GM23338 (cell line): Measurements from ENCODE around the gene CACNA1B. TPM values are rescaled to one million over a fixed set of nuclear protein-coding genes. Genes with fewer than 3 reads are reported as not detected.

Source experiments
- ATAC-seq: fragments of 200-7000 bp; cut with Tn5 transposase; 3 replicates; pipeline ENCODE4 v1.9.1; 2020
- DNase-seq: peaks from one replicate; pipeline ENCODE4 v3.0.0-alpha.2; 2015; ENCODE audit warnings: low spot score
- H2AFZ ChIP-seq: fragments of 200-600 bp; sonication (generic); 2 replicates; pipeline ENCODE4 v1.8.0; 2016; ENCODE audit warnings: antibody characterized with exemption, mild to moderate bottlenecking, moderate library complexity
- H3F3A ChIP-seq: fragments of 200-600 bp; sonication (generic); replicated peaks from 2 replicates; pipeline ENCODE4 v1.8.0; 2017; ENCODE audit warnings: antibody characterized with exemption, mixed run types, low read depth
- H3K27ac ChIP-seq: fragments of 200-600 bp; sonication (generic); 2 replicates; pipeline ENCODE4 v1.6.1; 2016; ENCODE audit warnings: low read depth
- H3K27me3 ChIP-seq: fragments of 200-600 bp; sonication (generic); 2 replicates; pipeline ENCODE4 v1.8.0; 2016; ENCODE audit warnings: mild to moderate bottlenecking, mixed run types, moderate library complexity; ENCODE audit not compliant: insufficient read depth
- H3K36me3 ChIP-seq: fragments of 200-600 bp; sonication (generic); 2 replicates; pipeline ENCODE4 v1.8.0; 2016; ENCODE audit warnings: mild to moderate bottlenecking; ENCODE audit not compliant: insufficient read depth
- H3K4me1 ChIP-seq: fragments of 200-600 bp; sonication (generic); 2 replicates; pipeline ENCODE4 v1.8.0; 2016; ENCODE audit warnings: mild to moderate bottlenecking, moderate library complexity; ENCODE audit not compliant: insufficient read depth
- H3K4me2 ChIP-seq: fragments of 200-600 bp; sonication (generic); 2 replicates; pipeline ENCODE4 v1.7.1; 2017; ENCODE audit warnings: mixed run types
- H3K4me3 ChIP-seq: fragments of 200-600 bp; sonication (generic); 2 replicates; pipeline ENCODE4 v1.6.1; 2016; ENCODE audit warnings: mixed run types
- H3K79me2 ChIP-seq: fragments of 200-600 bp; sonication (generic); replicated peaks from 2 replicates; pipeline ENCODE4 v1.8.0; 2017; ENCODE audit warnings: mild to moderate bottlenecking; ENCODE audit not compliant: insufficient read depth
- H3K9me2 ChIP-seq: fragments of 200-600 bp; sonication (generic); 2 replicates; pipeline ENCODE4 v1.8.0; 2017; ENCODE audit not compliant: insufficient read depth
- H4K20me1 ChIP-seq: fragments of 200-600 bp; sonication (generic); replicated peaks from 2 replicates; pipeline ENCODE4 v1.8.0; 2017; ENCODE audit warnings: mild to moderate bottlenecking; ENCODE audit not compliant: insufficient read depth
- H3K27ac Mint-ChIP-seq: 2 replicates; pipeline ENCODE4 v1.8.0; 2020; ENCODE audit warnings: inconsistent platforms, mild to moderate bottlenecking, moderate library complexity, mixed read lengths
- H3K27me3 Mint-ChIP-seq: 3 replicates; pipeline ENCODE4 v1.8.0; 2022; ENCODE audit warnings: low read depth, mild to moderate bottlenecking, moderate library complexity, mixed read lengths, inconsistent platforms; ENCODE audit not compliant: insufficient read depth, poor library complexity
- H3K36me3 Mint-ChIP-seq: 3 replicates; pipeline ENCODE4 v1.8.0; 2021; ENCODE audit warnings: low read depth, mild to moderate bottlenecking, inconsistent platforms, moderate library complexity, mixed read lengths
- H3K4me1 Mint-ChIP-seq: 3 replicates; pipeline ENCODE4 v1.8.0; 2020; ENCODE audit warnings: mild to moderate bottlenecking, inconsistent platforms, mixed read lengths
- H3K4me3 Mint-ChIP-seq: 3 replicates; pipeline ENCODE4 v1.8.0; 2021; ENCODE audit warnings: moderate library complexity, mild to moderate bottlenecking, inconsistent platforms, mixed read lengths
- H3K9me3 Mint-ChIP-seq: 3 replicates; pipeline ENCODE4 v1.8.0; 2020; ENCODE audit warnings: moderate library complexity, mild to moderate bottlenecking, inconsistent platforms, mixed read lengths
- CREB1 ChIP-seq: fragments of 250-450 bp; sonication (Bioruptor Pico); IDR thresholded peaks from 2 replicates; pipeline ENCODE4 v1.5.0; 2020; ENCODE audit warnings: low read depth, mild to moderate bottlenecking, moderate library complexity
- EZH2 ChIP-seq: fragments of 200-600 bp; sonication (generic); IDR thresholded peaks from one replicate; pipeline ENCODE4 v1.8.0; 2017; ENCODE audit warnings: antibody characterized with exemption, mild to moderate bottlenecking, low read depth; ENCODE audit not compliant: unreplicated experiment
- EZH2phosphoT487 ChIP-seq: fragments of 200-600 bp; sonication (generic); IDR thresholded peaks from one replicate; pipeline ENCODE4 v1.8.1; 2018; ENCODE audit warnings: antibody characterized with exemption; ENCODE audit not compliant: unreplicated experiment
- JUNB ChIP-seq: IDR thresholded peaks from one replicate; pipeline ENCODE4 v1.6.1; 2016; ENCODE audit warnings: antibody characterized with exemption; ENCODE audit not compliant: unreplicated experiment
- NANOG ChIP-seq: IDR thresholded peaks from 2 replicates; pipeline ENCODE4 v1.6.1; 2016; ENCODE audit warnings: antibody characterized with exemption, borderline replicate concordance
- POLR2AphosphoS5 ChIP-seq: IDR thresholded peaks from 2 replicates; pipeline ENCODE4 v1.6.1; 2016; ENCODE audit warnings: antibody characterized with exemption, low read depth
- STAT1 ChIP-seq: IDR thresholded peaks from one replicate; pipeline ENCODE4 v1.6.1; 2016; ENCODE audit warnings: antibody characterized with exemption; ENCODE audit not compliant: unreplicated experiment
- ZNF114 ChIP-seq: fragments of 250-450 bp; sonication (Bioruptor Pico); IDR thresholded peaks from 2 replicates; pipeline ENCODE4 v1.5.0; 2020; ENCODE audit warnings: mild to moderate bottlenecking, moderate library complexity
- ZNF331 ChIP-seq: fragments of 250-450 bp; sonication (Bioruptor Pico); IDR thresholded peaks from 2 replicates; pipeline ENCODE4 v1.5.0; 2020; ENCODE audit warnings: low read depth, mild to moderate bottlenecking, moderate library complexity
- polyA plus RNA-seq: library from polyadenylated mRNA; unstranded; fragments of >200 nt; fragmentation: Nextera tagmentation; extraction: Ambion mirVana; gene quantifications from 2 replicates; pipeline ENCODE4 v1.2.1, GENCODE V29; 2016
- total RNA-seq: library from RNA; depleted of rRNA; stranded (reverse); fragments of >200 nt; shearing (Covaris generic); gene quantifications from 2 replicates; pipeline ENCODE4 v1.2.3, GENCODE V29; 2014
- TF ChIP-seq, protein P1 (sequence below), 2 experiments: fragments of 200-600 bp in 1 of 2; sonication (generic) in 1 of 2; conservative IDR thresholded peaks; 2 replicates each; pipeline versions ENCODE4 v1.5.1 to v1.6.1; 2016 to 2017; ENCODE audit warnings: antibody characterized with exemption in 2 of 2, low read depth in 2 of 2, mild to moderate bottlenecking in 2 of 2, moderate library complexity in 1 of 2
- TF ChIP-seq, protein P2 (sequence below): IDR thresholded peaks from 2 replicates; pipeline ENCODE4 v1.6.1; 2016; ENCODE audit warnings: antibody characterized with exemption
- TF ChIP-seq, protein P3 (sequence below): fragments of 250-450 bp; sonication (Bioruptor Pico); IDR thresholded peaks from 2 replicates; pipeline ENCODE4 v1.5.0; 2020; ENCODE audit warnings: mild to moderate bottlenecking, moderate library complexity
- TF ChIP-seq, protein P4 (sequence below): IDR thresholded peaks from one replicate; pipeline ENCODE4 v1.6.1; 2018; ENCODE audit warnings: antibody characterized with exemption; ENCODE audit not compliant: unreplicated experiment

The CACNA1B gene
- total and polyA plus RNA-seq, 2 experiments from 2014 or later = 1.1 to 10.4 TPM

DNA sequence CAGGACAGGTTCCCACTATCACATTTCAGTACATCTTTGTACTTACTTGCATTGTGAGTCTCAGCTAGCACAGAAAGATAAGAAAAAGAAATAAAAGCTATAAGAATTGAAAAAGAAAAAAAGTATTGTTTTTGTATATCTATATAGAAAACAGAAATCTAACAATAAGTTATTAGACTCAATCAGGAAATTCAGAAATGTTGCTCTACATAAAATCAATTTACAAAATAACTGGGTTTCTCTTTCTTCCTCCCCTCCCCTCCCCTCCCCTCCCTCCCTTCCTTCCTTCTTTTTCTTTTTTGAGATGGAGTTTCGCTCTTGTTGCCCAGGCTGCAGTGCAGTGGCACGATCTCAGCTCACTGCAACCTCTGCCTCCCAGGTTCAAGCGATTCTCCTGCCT lies 7.2 kb upstream of the CACNA1B start:
- H3K4me3 Mint-ChIP-seq = no peak overlapping the region
- Histone ChIP-seq H3K27me3 (peaks cover under 1% of the 10 kb centered on the region; the same call in 1 of the 2 replicates), H3K27ac (no peak overlapping the region), H4K20me1 (no peaks in the 10 kb centered on the region), H3K9me2 (no peaks in the 10 kb centered on the region), H3K36me3 (no peaks in the 10 kb centered on the region), H3K4me3 (no peak overlapping the region), H2AFZ (no peak overlapping the region), H3K4me1 (no peaks in the 10 kb centered on the region), H3F3A (no peaks in the 10 kb centered on the region), H3K4me2 (no peak overlapping the region), H3K79me2 (no peaks in the 10 kb centered on the region)
- H3K4me1 Mint-ChIP-seq = peaks cover 4% of the 10 kb centered on the region
- ATAC-seq = no peak
- no peak overlapping the region for H3K27ac Mint-ChIP-seq
- no peaks in the 10 kb centered on the region; the same call in 2 of the 3 replicates for H3K36me3 Mint-ChIP-seq
- peaks cover 4% of the 10 kb centered on the region for H3K27me3 Mint-ChIP-seq
- TF ChIP-seq, protein P1, sequence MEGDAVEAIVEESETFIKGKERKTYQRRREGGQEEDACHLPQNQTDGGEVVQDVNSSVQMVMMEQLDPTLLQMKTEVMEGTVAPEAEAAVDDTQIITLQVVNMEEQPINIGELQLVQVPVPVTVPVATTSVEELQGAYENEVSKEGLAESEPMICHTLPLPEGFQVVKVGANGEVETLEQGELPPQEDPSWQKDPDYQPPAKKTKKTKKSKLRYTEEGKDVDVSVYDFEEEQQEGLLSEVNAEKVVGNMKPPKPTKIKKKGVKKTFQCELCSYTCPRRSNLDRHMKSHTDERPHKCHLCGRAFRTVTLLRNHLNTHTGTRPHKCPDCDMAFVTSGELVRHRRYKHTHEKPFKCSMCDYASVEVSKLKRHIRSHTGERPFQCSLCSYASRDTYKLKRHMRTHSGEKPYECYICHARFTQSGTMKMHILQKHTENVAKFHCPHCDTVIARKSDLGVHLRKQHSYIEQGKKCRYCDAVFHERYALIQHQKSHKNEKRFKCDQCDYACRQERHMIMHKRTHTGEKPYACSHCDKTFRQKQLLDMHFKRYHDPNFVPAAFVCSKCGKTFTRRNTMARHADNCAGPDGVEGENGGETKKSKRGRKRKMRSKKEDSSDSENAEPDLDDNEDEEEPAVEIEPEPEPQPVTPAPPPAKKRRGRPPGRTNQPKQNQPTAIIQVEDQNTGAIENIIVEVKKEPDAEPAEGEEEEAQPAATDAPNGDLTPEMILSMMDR (conservative IDR thresholded peaks at IDR 0.05; ENCODE audit: low read depth in 2 of 2) = no peak
- TF ChIP-seq, protein P2, sequence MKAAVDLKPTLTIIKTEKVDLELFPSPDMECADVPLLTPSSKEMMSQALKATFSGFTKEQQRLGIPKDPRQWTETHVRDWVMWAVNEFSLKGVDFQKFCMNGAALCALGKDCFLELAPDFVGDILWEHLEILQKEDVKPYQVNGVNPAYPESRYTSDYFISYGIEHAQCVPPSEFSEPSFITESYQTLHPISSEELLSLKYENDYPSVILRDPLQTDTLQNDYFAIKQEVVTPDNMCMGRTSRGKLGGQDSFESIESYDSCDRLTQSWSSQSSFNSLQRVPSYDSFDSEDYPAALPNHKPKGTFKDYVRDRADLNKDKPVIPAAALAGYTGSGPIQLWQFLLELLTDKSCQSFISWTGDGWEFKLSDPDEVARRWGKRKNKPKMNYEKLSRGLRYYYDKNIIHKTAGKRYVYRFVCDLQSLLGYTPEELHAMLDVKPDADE = no peak
- TF ChIP-seq, protein P3, sequence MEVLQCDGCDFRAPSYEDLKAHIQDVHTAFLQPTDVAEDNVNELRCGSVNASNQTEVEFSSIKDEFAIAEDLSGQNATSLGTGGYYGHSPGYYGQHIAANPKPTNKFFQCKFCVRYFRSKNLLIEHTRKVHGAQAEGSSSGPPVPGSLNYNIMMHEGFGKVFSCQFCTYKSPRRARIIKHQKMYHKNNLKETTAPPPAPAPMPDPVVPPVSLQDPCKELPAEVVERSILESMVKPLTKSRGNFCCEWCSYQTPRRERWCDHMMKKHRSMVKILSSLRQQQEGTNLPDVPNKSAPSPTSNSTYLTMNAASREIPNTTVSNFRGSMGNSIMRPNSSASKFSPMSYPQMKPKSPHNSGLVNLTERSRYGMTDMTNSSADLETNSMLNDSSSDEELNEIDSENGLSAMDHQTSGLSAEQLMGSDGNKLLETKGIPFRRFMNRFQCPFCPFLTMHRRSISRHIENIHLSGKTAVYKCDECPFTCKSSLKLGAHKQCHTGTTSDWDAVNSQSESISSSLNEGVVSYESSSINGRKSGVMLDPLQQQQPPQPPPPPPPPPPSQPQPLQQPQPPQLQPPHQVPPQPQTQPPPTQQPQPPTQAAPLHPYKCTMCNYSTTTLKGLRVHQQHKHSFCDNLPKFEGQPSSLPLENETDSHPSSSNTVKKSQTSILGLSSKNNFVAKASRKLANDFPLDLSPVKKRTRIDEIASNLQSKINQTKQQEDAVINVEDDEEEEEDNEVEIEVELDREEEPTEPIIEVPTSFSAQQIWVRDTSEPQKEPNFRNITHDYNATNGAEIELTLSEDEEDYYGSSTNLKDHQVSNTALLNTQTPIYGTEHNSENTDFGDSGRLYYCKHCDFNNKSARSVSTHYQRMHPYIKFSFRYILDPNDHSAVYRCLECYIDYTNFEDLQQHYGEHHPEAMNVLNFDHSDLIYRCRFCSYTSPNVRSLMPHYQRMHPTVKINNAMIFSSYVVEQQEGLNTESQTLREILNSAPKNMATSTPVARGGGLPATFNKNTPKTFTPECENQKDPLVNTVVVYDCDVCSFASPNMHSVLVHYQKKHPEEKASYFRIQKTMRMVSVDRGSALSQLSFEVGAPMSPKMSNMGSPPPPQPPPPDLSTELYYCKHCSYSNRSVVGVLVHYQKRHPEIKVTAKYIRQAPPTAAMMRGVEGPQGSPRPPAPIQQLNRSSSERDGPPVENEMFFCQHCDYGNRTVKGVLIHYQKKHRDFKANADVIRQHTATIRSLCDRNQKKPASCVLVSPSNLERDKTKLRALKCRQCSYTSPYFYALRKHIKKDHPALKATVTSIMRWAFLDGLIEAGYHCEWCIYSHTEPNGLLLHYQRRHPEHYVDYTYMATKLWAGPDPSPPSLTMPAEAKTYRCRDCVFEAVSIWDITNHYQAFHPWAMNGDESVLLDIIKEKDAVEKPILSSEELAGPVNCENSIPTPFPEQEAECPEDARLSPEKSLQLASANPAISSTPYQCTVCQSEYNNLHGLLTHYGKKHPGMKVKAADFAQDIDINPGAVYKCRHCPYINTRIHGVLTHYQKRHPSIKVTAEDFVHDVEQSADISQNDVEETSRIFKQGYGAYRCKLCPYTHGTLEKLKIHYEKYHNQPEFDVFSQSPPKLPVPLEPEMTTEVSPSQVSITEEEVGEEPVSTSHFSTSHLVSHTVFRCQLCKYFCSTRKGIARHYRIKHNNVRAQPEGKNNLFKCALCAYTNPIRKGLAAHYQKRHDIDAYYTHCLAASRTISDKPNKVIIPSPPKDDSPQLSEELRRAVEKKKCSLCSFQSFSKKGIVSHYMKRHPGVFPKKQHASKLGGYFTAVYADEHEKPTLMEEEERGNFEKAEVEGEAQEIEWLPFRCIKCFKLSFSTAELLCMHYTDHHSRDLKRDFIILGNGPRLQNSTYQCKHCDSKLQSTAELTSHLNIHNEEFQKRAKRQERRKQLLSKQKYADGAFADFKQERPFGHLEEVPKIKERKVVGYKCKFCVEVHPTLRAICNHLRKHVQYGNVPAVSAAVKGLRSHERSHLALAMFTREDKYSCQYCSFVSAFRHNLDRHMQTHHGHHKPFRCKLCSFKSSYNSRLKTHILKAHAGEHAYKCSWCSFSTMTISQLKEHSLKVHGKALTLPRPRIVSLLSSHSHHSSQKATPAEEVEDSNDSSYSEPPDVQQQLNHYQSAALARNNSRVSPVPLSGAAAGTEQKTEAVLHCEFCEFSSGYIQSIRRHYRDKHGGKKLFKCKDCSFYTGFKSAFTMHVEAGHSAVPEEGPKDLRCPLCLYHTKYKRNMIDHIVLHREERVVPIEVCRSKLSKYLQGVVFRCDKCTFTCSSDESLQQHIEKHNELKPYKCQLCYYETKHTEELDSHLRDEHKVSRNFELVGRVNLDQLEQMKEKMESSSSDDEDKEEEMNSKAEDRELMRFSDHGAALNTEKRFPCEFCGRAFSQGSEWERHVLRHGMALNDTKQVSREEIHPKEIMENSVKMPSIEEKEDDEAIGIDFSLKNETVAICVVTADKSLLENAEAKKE (CRISPR knock-in tag) = no peak
- TF ChIP-seq POLR2AphosphoS5 (no peak), STAT1 (no peak), ZNF331 (CRISPR knock-in tag) (no peak), CREB1 (CRISPR knock-in tag) (no peak), NANOG (no peak), ZNF114 (no peak), EZH2 (no peak), JUNB (no peak), EZH2phosphoT487 (no peak)
- TF ChIP-seq, protein P4, sequence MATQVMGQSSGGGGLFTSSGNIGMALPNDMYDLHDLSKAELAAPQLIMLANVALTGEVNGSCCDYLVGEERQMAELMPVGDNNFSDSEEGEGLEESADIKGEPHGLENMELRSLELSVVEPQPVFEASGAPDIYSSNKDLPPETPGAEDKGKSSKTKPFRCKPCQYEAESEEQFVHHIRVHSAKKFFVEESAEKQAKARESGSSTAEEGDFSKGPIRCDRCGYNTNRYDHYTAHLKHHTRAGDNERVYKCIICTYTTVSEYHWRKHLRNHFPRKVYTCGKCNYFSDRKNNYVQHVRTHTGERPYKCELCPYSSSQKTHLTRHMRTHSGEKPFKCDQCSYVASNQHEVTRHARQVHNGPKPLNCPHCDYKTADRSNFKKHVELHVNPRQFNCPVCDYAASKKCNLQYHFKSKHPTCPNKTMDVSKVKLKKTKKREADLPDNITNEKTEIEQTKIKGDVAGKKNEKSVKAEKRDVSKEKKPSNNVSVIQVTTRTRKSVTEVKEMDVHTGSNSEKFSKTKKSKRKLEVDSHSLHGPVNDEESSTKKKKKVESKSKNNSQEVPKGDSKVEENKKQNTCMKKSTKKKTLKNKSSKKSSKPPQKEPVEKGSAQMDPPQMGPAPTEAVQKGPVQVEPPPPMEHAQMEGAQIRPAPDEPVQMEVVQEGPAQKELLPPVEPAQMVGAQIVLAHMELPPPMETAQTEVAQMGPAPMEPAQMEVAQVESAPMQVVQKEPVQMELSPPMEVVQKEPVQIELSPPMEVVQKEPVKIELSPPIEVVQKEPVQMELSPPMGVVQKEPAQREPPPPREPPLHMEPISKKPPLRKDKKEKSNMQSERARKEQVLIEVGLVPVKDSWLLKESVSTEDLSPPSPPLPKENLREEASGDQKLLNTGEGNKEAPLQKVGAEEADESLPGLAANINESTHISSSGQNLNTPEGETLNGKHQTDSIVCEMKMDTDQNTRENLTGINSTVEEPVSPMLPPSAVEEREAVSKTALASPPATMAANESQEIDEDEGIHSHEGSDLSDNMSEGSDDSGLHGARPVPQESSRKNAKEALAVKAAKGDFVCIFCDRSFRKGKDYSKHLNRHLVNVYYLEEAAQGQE = no peak
- no peaks in the 10 kb centered on the region; the same call in 2 of the 3 replicates for H3K9me3 Mint-ChIP-seq
- no peak for DNase-seq
